Endometrium (tissue), 2 donors: ENCODE measurements around the gene SMIM23.

Source experiments
- FAIRE-seq: peaks from 2 replicates; lab custom pipeline; 2012; peaks lifted over from hg19 to GRCh38; lab: Jason Lieb, UNC
- donor health status: control.
- donor health status: control.

SMIM23 gene

GRCh38 chr5:171785517-171785916, at the start of gene SMIM23:
SMIM23 (plus strand) TSS chr5:171785817; CDS start chr5:171785872, 55 bp downstream.
- FAIRE-seq = no peak

DNA sequence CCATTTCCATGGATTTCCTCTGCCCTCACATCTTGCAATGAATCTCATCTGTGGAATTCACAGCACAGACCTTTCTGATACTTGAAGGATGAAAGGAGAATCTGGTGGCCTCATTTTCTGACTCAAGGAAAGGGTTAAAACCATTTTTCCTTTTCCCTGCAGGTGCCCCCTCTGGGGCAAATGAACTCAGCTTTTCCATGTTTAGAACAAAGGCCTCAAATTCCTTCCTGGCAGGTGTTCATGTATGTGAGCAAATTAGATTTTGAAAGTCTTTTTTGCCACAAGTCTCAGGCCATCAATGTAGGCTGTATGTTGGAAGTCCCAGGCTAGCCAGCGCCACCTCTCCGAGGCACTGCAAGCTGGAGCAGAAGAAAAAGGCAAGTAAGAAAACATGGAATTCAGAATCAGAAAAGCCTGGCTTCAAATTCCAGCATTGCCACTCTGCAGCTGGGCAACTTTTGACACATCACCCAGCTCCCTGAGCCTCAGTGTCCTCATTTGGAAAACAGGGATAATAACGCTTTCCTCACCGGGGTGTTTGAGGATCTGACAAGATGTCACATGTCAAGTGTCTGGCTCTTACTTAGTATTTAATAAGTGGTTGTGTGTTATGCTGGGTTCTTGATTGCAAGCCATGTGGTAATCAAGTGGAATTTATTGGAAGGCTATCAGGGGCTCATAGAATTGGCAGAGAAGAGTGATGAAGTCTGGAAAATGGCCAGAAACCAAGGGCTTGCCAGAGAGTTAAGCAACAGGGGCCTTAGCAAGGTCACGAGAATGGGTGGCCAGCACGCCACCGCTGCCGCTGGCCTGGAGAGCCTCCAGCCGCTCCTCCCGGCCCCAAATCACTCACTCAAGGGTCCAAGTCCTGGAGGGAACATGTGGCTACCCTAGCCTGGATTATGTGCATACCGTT, 48.4 kb upstream of the SMIM23 start:
- FAIRE-seq = no peak

DNA sequence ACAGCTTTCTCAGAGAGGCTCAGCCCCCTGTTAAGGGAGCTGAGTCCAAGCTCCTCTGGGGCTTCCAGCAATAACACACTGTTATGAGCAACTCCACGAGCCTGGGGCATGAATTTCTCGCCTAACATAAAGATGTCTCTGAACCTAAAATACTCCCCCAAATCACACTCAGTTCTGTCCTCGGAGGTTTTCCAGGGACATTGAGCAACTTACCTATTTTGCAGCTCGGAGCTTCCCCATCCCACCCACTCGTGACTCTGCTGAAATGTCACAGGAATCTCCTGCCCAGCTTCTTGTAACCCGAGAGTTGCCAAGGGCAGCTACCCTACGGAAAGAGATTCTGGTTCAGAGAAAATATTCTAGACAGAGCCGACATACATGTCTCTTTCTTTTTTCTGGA, 47.1 kb upstream of the SMIM23 start:
- FAIRE-seq = no peak

DNA sequence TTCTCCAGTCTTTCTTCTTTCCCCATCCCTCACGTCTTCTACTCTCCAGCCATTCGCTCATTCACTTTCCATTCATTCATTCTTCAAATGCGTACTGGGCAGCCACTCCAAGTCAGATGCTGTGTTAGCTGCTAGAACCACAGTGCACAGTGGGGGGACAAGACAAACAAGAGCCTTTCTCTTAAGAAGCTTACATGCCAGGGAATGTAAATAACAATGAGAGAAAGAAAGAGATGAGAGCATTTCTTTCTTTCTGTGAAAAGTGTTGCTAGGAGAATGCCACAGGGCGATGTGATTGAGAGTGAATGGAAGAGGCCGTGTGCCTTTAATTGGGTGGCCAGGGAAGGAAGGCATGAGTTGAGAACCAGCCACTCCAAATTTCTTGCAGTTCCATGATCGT, 46.3 kb upstream of the SMIM23 start:
- FAIRE-seq = no peak

DNA sequence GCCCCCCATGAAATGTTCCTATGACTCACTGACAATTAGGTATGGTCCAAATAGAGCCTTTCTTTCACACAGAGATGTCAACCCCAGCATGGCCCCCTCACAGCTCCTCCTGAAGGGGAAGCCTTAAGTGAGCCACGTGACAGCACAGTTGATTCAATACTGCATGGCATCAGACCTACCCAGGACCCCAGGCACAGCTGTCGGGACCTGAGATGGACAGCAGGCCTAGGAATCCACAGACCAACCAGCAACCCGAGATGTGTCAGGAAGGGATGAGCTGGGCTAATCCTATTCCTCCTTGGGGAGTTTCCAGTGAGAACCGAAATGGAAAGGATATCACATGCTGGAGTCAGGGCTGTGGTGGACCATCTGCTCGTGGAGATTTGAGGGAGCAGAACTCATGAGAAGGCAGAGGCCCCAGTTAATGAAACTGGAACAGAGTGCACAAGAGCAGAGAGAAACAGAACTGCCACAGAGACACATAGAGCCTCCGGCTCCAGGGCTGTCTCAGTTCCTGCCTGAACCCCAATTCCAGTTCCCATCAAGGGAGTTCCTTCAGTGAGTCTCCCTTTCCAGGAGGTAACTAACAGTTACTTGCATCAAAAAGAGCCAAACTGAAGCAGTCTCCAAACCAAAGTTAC, 42.1 kb upstream of the SMIM23 start:
- FAIRE-seq = no peak

DNA sequence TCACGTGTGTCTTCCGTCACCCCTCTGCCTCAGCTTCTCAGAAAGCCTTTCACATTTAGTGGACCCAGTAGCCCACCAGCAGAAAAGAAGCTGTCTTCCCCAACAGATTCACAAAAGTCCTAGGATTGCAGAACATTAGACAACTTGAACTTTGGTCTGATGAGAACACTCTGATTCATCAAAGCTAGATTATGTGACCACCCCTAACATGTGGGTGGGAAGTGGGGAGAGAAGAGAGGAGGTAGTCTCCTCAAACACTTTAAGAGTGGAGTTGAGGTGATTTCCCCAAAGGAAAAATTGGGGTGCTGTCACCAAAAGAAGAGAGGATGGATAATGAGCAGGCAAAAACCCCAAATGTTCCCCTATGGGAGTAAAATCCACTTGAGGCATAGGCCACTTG, 41.4 kb upstream of the SMIM23 start:
- no peak for FAIRE-seq

DNA sequence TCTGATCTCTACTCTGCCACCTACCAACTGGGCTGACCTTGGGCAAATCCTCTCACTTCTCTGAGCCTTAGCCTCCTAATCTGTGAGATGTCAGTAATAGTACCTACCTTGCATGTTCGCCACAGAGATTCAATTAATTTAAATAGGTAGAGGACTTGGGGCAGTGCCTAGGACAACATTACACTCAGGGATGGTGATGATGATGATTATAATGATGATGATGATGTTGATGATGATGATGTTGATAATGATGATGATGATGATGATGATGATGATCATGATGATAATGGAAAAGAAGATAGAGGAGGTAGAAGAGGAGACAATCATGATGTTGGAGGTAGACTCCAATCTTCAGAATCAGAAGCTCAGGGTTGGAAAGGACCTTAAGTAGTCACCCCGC, 40.7 kb upstream of the SMIM23 start:
- FAIRE-seq = no peak

- FAIRE-seq = no peak
Observed at GRCh38 chr5:171745602-171746001, 40.0 kb upstream of the SMIM23 start.

DNA sequence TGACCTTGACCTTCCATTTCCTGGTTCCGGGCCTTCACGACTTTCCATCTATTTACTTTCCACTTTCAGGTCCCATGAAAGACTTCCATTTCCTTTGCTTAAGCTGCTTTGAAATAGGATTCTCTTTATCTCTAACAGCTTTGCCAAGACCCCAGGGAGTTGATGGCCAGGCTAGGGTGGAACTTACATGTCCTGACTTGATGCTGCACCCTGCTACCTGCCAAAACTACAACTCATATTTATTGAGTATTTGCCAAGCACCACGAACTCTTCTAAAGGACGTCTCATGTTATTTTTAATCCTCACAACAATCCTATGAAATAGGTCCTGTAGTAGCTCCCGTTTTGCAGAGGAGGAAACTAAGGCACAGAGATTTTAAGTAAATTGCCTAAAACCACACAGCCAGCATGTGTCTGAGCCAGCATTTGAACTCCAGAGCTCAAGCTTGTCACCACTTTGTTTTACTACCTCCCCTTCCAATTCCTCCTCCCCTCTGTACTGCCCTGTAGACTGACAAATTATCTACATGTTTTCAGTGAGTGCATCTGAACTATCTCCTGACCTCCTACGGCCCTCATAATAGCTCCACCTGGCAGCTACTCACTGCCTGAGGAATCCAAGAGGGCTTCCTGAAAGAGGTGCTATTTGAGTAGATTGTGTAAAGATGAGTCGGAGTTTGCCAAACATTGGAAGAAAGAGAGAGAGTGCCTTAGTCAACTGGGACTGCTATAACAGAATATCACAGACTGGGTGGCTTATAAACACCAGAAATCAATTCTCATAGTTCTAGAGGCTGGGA, 38.4 kb upstream of the SMIM23 start:
- no peak for FAIRE-seq

GRCh38 chr5:171748720-171749119, 36.9 kb upstream of the SMIM23 start:
- FAIRE-seq = no peak

- no peak for FAIRE-seq
Observed at GRCh38 chr5:171749365-171749764, 36.3 kb upstream of the SMIM23 start.

GRCh38 chr5:171750311-171750788, 35.3 kb upstream of the SMIM23 start:
- no peak for FAIRE-seq

DNA sequence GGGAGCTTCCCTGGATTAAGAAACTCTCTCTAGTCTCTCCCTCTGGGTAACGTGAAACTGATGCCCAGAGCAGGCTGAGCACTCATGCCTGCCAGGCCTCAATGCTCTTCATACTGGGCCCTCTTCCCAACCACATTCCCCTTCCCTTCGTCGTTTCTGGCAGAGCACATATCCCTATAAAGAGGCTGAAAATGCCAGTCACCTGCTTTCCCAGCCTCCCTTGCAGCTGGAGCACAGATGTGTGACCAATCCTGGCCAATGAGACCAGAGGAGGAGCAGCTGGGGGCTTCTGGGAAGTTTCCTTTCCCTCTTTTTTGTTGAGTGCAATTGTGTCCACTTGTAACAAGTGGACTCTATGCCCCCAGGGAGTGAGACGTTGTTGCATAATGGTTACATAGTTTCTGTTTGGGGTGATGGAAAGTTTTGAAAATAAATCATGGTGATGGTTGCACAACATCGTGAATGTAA, 30.2 kb upstream of the SMIM23 start:
- no peak for FAIRE-seq

DNA sequence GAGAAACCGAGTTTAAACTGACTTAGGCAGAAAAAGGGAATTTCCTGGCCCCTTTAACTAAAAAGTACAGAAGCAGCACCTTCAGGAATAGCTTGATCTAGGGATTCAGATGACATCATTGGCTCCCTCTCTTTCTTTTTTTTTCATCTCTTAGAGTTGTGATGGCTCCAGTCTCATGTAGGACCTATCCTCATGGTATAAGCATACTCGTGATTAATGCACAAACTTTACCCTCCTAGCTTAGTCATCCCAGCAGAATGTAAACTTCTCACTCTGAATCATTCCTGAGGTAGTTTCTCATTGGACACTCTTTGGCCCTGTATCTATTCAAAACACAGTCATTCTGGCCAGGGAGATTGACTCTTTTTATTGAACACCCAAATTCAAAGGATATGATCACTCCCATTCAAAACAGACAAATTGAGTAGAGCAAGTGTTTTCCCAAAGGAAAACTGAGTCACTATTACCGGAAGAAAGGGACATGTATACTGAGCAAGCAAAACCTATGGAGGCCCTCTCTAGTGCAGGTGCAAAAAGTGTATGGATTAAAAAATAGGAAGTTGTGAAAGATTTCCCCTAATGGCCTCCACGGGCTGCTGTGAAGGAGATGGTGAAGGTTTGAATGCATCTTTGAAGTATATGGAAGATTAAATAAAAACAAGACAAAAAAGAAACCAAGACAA, 27.6 kb upstream of the SMIM23 start:
- FAIRE-seq = no peak

DNA sequence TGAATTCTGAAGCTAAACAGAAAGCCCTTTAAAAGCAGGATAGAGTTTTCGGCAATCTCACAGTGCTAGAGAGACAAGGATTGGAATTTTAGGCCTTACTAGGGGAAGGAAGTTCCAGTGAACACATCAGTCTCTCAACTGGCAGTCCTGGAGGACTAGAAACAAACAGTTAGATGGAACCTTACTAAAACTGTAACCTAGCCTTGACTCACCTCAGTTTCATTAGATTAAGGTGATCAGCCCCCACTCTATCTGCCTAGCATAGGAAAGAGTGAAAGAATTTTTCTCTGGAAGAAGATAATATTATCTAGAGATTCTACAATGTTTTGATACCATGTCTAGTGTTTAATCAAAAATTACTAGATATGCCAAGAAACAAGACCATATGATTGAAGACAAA, 25.8 kb upstream of the SMIM23 start:
- FAIRE-seq = no peak

DNA sequence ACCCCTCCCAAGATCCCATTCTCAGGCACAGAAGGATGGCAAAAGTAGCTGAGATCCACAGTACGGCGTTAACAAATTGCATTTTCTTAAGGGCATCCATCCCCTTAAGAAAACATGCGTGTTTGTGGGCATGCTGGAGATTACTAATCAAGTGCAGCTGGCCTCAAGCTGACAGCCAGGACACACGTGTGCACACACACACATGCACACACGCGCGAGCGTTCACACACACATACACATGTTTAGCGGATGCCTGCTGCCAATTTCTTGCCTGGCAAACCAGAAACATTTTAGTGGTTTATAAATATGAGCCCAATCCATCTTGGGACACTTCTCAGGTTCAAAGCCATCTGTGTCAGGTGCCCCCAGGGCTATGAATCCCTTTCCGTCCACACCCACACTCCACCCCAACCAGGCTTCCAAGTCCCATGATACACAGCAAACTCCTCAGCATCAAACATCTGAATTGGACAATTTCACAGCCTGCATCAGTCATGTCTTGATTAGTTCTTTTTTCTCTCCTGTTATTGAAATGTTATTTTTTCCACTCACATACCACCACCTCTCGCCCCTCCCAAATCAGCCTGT, 23.5 kb upstream of the SMIM23 start:
- FAIRE-seq = no peak

- no peak for FAIRE-seq
Observed at GRCh38 chr5:171762903-171763302, 22.7 kb upstream of the SMIM23 start.

DNA sequence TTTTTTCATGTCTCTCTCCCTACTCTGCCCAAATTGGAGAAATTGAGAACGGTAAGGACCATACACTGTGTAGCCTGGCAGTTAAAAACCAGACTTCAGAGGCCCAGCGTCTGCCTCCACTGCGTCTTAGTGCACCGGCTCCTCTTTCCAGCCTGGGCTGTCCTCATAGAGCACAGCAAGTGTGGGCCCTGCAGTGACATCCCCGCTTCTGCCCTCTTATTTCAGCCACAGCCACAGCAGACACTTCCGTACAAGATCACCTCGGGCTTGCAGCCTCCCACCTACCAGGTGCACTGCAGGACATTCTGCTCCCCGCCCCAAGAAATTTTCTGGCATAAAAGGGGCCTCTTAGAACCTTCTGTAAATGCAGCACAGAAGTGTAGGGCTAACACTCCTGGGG, 21.4 kb upstream of the SMIM23 start:
- FAIRE-seq = no peak

GRCh38 chr5:171766875-171767274, 18.7 kb upstream of the SMIM23 start:
- FAIRE-seq = no peak

- FAIRE-seq = no peak
Observed at GRCh38 chr5:171770153-171770552, 15.5 kb upstream of the SMIM23 start.

DNA sequence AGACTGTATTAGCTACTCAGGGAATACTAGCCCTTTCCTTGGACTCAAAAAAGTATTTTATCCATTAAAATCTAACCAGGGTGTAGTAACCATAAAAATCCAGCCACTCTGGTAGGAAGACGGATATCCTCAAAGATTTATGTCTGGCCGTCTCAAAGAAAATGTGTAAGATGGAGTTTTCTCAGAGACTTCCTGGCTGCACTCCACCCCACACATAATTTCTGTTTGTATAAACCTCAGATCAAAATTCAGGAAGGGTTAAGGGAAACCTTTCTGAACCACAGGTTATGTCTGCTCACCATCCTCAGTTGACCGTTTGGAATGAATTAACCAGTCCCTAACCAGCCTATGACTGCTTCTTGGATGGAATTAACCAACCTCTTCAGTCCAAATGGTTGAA, 13.8 kb upstream of the SMIM23 start:
- FAIRE-seq = no peak

GRCh38 chr5:171773106-171773505, 12.5 kb upstream of the SMIM23 start:
- FAIRE-seq = no peak
